Common myeloid progenitor, CD34-positive (primary cell): Measurements from ENCODE around the gene CYP27B1.

Source experiments
- CTCF ChIA-PET: fragments of 350-600 bp; sonication (Branson Sonifier 250); formaldehyde crosslinking; loops from one replicate; lab custom pipeline; 2021; ENCODE audit warnings: antibody characterized with exemption; lab: Charles Lee
- POLR2A ChIA-PET: fragments of 350-600 bp; sonication (Branson Sonifier 250); formaldehyde crosslinking; loops from one replicate; lab custom pipeline; 2021; ENCODE audit warnings: antibody characterized with exemption; lab: Charles Lee
- DNase-seq, 3 donors: peaks; one replicate each; pipeline versions ENCODE4 v3.0.0 to v3.0.0-alpha.2; 2013
- H3K27ac ChIP-seq, 2 experiments: 1 replicate in 1 of 2; 2 replicates in 1 of 2; pipeline ENCODE4 v1.7.0; 2013; ENCODE audit warnings: inconsistent platforms in 2 of 2, low read length in 2 of 2, mild to moderate bottlenecking in 2 of 2, low read depth in 1 of 2, moderate library complexity in 1 of 2; ENCODE audit not compliant: severe bottlenecking in 2 of 2, insufficient read depth in 1 of 2, poor library complexity in 1 of 2
- H3K27me3 ChIP-seq, 5 experiments: replicated peaks in 2 of 5; 1 replicate in 3 of 5; 2 replicates in 2 of 5; pipeline versions ENCODE4 v1.6.1 to v1.7.0; 2013; ENCODE audit warnings: low read length in 4 of 5, mild to moderate bottlenecking in 2 of 5, moderate library complexity in 2 of 5, inconsistent platforms in 1 of 5; ENCODE audit not compliant: insufficient read depth in 5 of 5, control insufficient read depth in 4 of 5
- H3K36me3 ChIP-seq, 4 experiments: 1 replicate in 2 of 4; 2 replicates in 2 of 4; pipeline versions ENCODE4 v1.6.1 to v1.7.0; 2013; ENCODE audit warnings: low read length in 3 of 4, control low read depth in 1 of 4, mild to moderate bottlenecking in 1 of 4; ENCODE audit not compliant: control insufficient read depth in 4 of 4, insufficient read depth in 4 of 4
- H3K4me1 ChIP-seq, 4 experiments: 1 replicate in 3 of 4; 2 replicates in 1 of 4; pipeline versions ENCODE4 v1.6.1 to v1.7.1; 2013; ENCODE audit warnings: low read length in 3 of 4, mild to moderate bottlenecking in 3 of 4, control low read depth in 1 of 4, inconsistent platforms in 1 of 4, moderate library complexity in 1 of 4; ENCODE audit not compliant: control insufficient read depth in 4 of 4, insufficient read depth in 4 of 4; ENCODE audit errors: control extremely low read depth in 1 of 4
- H3K4me3 ChIP-seq, 7 experiments: 1 replicate in 4 of 7; 2 replicates in 3 of 7; pipeline versions ENCODE4 v1.5.1 to v1.7.0; 2013; ENCODE audit warnings: mild to moderate bottlenecking in 7 of 7, low read length in 6 of 7, moderate library complexity in 6 of 7, inconsistent platforms in 2 of 7, low read depth in 2 of 7, control low read depth in 1 of 7; ENCODE audit not compliant: insufficient read depth in 4 of 7, control insufficient read depth in 1 of 7; ENCODE audit errors: extremely low read depth in 1 of 7
- H3K9me3 ChIP-seq, 5 experiments: 1 replicate in 4 of 5; 2 replicates in 1 of 5; pipeline versions ENCODE4 v1.6.1 to v1.7.1; 2013; ENCODE audit warnings: low read length in 4 of 5, mild to moderate bottlenecking in 2 of 5, inconsistent platforms in 1 of 5, low read depth in 1 of 5, moderate library complexity in 1 of 5; ENCODE audit not compliant: control insufficient read depth in 4 of 5, insufficient read depth in 2 of 5; ENCODE audit errors: control extremely low read depth in 1 of 5
- WGBS: methylation state at CpG from one replicate; pipeline ENCODE4 v1.1.5; 2013; ENCODE audit not compliant: insufficient coverage; 5-methylcytosine and 5-hydroxymethylcytosine counted together

The CYP27B1 gene

DNA sequence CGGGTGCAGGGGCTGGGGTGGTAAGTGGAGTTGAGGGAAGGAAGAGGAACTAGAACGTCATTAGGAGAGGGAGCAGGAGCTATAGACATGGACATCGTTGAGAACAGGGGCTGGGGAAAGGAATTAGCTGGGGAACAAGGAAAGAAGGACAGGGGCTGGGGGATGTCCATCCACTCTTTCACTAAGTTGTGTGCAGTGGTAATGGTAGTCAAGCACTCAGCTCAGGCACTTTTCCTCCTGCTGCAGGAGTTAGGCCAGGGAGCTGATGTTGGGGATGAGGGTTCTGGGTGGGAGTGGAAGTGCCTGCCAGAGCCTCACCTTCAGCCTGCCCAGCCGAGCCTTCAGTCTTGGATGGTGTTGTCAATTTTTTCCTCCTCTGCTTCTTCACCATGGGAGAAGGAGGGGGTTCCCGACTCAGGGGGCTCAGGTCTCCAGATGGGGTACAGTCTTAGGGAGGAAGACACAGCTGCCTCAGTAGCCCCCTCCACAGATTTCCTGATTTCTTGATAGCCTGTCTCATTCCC is 37.5 kb downstream of the CYP27B1 start:
- WGBS: 65% methylated on average over 3 of the region's 5 CpGs
- POLR2A ChIA-PET: no interaction called here
- H3K36me3 ChIP-seq: peaks cover 12 to 90% (median 70%) of the 10 kb centered on the region in 4 experiments
- no peak for DNase-seq
- no peak overlapping the region for H3K27ac ChIP-seq
- CTCF ChIA-PET: interaction anchor here (0.6 to 2.7 kb wide), 4 partner anchors 12 to 481 kb away, joined by 3 to 9 read pairs (median 4); no protein-coding TSS in a partner anchor
- no peaks in the 10 kb centered on the region for H3K27me3 ChIP-seq
- no peaks in the 10 kb centered on the region for H3K9me3 ChIP-seq
- H3K4me1 ChIP-seq: peaks cover 0 to 2% (median 0%) of the 10 kb centered on the region in 4 experiments
- no peak overlapping the region for H3K4me3 ChIP-seq

DNA sequence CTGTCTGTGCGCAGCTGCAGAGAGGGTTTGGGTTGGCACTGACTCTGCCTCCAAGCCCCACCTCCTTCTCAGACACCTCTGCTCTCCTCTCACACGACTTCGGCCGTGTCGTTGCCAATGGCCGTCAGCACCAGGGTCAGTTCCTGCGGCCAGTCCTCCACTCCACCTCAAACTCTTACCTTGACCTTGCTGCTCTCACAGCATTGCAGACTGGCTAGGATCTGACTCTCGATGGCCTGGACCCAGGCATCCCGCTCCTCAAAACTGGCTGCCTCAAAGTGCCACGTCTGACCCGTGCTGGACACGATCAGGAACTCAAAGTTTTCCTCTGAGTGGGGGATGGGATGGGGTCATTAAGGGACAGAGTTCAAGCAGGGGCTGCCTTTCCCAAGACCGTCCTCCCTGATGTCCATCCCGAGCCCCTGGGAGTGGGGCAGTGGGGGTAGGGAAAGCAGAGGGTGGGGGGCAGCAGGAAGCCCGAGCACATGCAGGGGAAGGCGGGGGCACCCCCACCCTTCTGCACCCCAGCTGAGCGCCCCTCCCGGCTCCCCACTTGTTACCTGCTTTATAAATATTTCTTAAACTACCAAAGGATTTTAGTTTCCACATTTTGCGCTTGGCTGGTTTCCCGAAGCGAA is 39.0 kb downstream of the CYP27B1 start:
- Histone ChIP-seq H3K27ac (no peak overlapping the region), H3K36me3 (peaks cover 8 to 86% (median 56%) of the 10 kb centered on the region in 4 experiments), H3K4me1 (peaks cover 0 to 2% (median 0%) of the 10 kb centered on the region in 4 experiments), H3K4me3 (no peak overlapping the region), H3K27me3 (no peaks in the 10 kb centered on the region), H3K9me3 (no peaks in the 10 kb centered on the region)
- CTCF ChIA-PET: interaction anchor here (1.5 to 2.7 kb wide), 4 partner anchors 11 to 29 kb away, joined by 4 to 10 read pairs (median 6); partner anchors contain the start of gene AGAP2
- no peak for DNase-seq
- POLR2A ChIA-PET: interaction anchor here (0.7 kb wide), 1 partner anchor 14 kb away, joined by 4 read pairs; no protein-coding TSS in a partner anchor
- over 99% methylated on average over 10 of the region's 21 CpGs for WGBS

DNA sequence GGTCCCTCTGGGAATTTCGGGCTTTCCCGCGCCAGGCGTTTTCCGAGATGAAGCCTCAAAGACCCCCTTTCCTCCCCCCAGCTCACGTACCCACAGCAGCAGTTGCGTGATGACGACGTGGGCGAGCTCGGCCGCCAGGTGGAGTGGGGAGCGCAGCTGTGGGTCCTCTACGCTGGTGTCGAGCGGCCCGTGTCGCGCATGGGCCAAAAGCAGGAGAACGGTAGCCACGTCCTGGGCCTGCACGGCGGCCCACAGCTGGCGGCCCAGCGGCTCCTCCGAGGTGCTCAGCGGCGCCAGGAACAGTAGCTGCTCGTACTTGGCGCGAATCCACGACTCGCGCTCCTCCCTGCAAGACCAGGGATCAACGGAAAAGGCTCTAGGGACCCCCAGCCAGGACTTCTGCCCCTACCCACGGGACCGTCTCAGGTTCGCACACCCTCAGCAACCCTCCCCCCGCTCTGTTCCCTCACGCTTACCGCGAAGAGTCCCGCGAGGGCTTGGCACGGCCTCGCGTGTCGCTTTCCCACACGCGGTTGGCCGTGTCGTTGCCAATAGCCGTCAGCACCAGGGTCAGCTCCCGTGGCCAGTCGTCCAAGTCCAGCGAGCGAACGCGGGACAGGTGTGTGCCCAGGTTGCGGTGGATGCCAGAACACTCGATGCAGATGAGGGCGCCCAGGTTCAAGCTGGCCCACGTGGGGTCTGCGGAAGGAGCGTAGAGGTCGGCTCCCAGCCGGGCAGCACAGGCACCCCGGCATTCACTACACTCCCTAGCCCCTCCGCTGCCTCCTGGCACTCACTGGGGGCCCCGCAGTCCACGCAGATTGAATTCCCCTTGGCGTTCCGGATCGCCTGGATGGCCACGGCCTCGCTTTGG is 39.8 kb downstream of the CYP27B1 start:
- Histone ChIP-seq H3K27ac (no peak overlapping the region), H3K9me3 (no peaks in the 10 kb centered on the region), H3K36me3 (peaks cover 4 to 82% (median 51%) of the 10 kb centered on the region in 4 experiments), H3K27me3 (no peaks in the 10 kb centered on the region), H3K4me1 (peaks cover 0 to 2% (median 0%) of the 10 kb centered on the region in 4 experiments), H3K4me3 (no peak overlapping the region)
- ChIA-PET CTCF (interaction anchor here (1.5 to 2.7 kb wide), 3 partner anchors 12 to 28 kb away, joined by 4 to 11 read pairs (median 10); partner anchors contain the start of gene AGAP2), POLR2A (no interaction called here)
- DNase-seq: no peak
- WGBS: 98% methylated on average over 61 of the region's 76 CpGs

DNA sequence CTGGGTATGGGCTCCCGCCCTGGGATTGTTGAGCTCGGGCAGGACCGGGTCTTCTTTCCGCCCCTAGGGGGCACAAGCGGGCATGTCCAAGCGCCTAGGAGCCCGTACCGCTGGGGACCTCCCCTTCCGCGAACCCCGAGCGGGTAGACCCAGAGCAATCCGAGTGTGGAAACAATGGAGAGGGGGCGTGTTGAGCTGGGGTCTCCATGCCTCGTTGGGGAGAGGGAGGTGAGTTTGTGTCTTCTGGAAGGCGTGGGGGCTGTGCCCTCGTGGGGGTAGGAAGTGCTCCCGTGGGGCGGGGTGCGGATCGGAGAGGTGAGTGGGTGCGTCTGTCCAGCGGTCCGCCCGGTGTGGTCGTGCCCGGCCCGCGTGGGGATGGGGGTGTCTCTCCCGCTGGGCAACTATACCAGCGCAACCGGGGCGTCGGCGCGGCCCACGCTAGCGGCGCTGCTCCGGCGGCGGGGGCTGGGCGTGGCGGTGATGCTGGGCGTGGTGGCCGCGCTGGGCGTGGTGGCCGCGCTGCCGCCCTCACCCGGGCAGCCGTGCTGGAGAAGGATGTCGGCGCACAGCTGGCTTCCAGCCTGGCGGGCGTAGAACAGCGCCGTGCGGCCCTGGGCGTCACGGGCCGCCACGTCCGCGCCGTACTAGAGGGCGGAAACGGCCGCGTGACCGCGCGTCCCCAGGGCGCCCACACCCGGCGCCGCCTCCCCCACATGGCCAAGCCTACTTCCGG is 40.6 kb downstream of the CYP27B1 start:
- Histone ChIP-seq H3K36me3 (peaks cover 9 to 82% (median 51%) of the 10 kb centered on the region in 4 experiments), H3K9me3 (no peaks in the 10 kb centered on the region), H3K4me3 (peak overlapping the region in 1 of 7 experiments; percentile 43), H3K27me3 (no peaks in the 10 kb centered on the region), H3K27ac (no peak overlapping the region), H3K4me1 (peaks cover 0 to 2% (median 0%) of the 10 kb centered on the region in 4 experiments)
- CTCF ChIA-PET: interaction anchor here (1.0 to 2.7 kb wide), 3 partner anchors 13 to 145 kb away, joined by 3 to 11 read pairs (median 10); partner anchors contain the start of gene AGAP2
- DNase-seq: peak; percentile 22 to 65 (median 62)
- POLR2A ChIA-PET: no interaction called here
- whole genome bisulfite sequencing: 93% methylated on average over 50 of the region's 79 CpGs

DNA sequence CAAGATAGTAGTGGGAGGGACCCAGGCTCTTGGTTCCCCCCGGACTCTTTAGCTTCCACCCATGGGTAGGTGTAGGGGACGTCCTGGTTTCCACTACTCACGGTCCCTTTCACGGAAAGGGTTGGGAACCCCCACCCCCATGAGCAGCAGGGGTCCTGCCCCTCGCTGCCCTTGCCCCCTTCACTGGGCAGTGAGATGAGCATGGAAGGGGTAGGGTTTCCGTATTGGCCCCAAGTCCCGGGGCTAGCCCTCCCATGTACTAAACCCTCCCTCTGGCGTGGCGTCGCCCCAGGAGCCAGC is 41.1 kb downstream of the CYP27B1 start:
- H3K27ac ChIP-seq: no peak overlapping the region

DNA sequence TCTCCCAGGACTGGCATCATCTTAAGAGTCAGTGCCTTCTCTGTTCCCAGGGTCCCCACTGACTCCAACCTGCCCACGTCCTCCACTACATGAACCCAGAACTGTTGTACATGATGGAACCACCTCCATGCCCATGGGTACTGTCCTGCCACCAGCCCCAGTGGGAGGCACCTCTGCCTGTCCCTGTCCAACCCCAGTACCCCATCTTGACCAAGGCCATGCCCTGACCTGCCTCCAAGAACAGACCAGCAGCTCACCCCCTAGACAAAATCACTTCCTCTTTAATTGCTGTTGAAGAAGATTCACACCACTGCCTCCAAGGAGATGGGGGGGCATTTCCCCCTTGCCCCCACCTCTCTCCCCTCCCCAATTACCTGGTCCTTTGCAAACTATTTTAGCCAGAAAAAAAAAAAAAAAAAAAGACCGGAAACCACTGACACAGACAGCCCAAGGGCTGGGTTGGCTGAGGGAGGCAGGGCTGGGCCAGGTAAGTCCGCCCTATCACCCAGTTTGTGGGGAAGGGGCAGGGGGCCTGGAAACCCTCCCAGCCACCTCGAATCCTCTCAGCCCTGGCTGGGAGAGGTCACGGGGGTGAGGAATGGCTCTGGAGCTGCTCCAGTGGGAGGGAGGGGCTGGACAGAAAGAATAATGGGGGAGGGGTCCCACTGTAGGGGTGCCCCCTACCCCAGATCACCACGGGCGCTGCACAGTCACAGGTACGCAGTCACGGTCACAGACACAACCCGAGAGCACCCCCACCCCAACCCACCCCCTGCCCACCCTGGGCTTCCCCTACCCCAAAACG is 41.7 kb downstream of the CYP27B1 start:
- WGBS: 100% methylated on average over 2 of the region's 11 CpGs
- ChIA-PET CTCF (interaction anchor here (0.8 to 2.7 kb wide), 7 partner anchors 8 to 32 kb away, joined by 3 to 11 read pairs (median 3); partner anchors contain the start of gene AGAP2), POLR2A (no interaction called here)
- Histone ChIP-seq H3K4me3 (no peak overlapping the region), H3K27ac (no peak overlapping the region), H3K4me1 (peaks cover 0 to 2% (median 0%) of the 10 kb centered on the region in 4 experiments), H3K27me3 (no peaks in the 10 kb centered on the region), H3K36me3 (peaks cover 10 to 82% (median 48%) of the 10 kb centered on the region in 4 experiments), H3K9me3 (no peaks in the 10 kb centered on the region)
- no peak for DNase-seq

More for the DNA sequence above, 41.1 kb downstream of the CYP27B1 start:
- Histone ChIP-seq H3K36me3 (peaks cover 13 to 82% (median 49%) of the 10 kb centered on the region in 4 experiments), H3K4me3 (no peak overlapping the region), H3K27me3 (no peaks in the 10 kb centered on the region), H3K9me3 (no peaks in the 10 kb centered on the region), H3K4me1 (peaks cover 0 to 2% (median 0%) of the 10 kb centered on the region in 4 experiments)
- DNase-seq: no peak
- ChIA-PET CTCF (interaction anchor here (1.0 to 2.7 kb wide), 3 partner anchors 13 to 145 kb away, joined by 3 to 11 read pairs (median 10); partner anchors contain the start of gene AGAP2), POLR2A (no interaction called here)
- WGBS: 92% methylated on average over 8 of the region's 10 CpGs
